SK-N-SH (cell line): ENCODE measurements around the gene RNF130.

Source experiments
- GABPA ChIP-seq: IDR thresholded peaks from 2 replicates; pipeline ENCODE4 v1.4.0; 2012; ENCODE audit warnings: low read depth, mild to moderate bottlenecking
- POLR2AphosphoS5 ChIP-seq: IDR thresholded peaks from 2 replicates; pipeline ENCODE4 v1.6.1; 2012; ENCODE audit warnings: low read depth, low read length
- TEAD4 ChIP-seq: IDR thresholded peaks from 2 replicates; pipeline ENCODE4 v1.4.0; 2012; ENCODE audit warnings: mild to moderate bottlenecking, borderline replicate concordance; ENCODE audit not compliant: insufficient read depth

- TF ChIP-seq TEAD4: no peak
- no peak for TF ChIP-seq POLR2AphosphoS5
- no peak for TF ChIP-seq GABPA
Observed at GRCh38 chr5:180043377-180043776, 28.2 kb downstream of the RNF130 start.
